H54 (cell line): Measurements from ENCODE around the gene PAH.

Source experiments
- DNase-seq: peaks from one replicate; pipeline ENCODE4 v3.0.0; 2011; ENCODE audit warnings: low spot score, mixed read lengths; ENCODE audit not compliant: insufficient read length
- FAIRE-seq: peaks from 3 replicates; lab custom pipeline; 2011; peaks lifted over from hg19 to GRCh38; lab: Jason Lieb, UNC
- POLR2A ChIP-seq: IDR thresholded peaks from 2 replicates; pipeline ENCODE4 v1.6.1; 2011; ENCODE audit warnings: low read depth, mild to moderate bottlenecking, low read length

PAH gene

DNA sequence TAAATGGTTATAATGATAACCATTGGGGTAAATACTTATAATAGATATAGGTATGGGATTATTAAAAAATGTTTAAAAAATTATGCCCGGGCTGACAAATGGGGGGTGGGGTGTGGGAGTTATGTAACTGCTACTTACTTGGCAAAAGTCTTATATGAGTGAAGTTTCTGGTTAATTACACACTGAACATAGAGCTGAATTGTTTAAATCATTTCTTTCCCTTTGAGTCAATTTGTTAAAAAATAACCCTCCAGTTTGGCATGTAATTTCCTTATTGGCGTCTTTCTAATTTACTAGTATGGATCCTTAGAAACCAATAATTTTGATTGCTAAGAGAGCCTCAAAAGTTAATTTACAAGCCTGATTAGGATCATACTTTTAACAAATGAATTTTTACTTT, 16.7 kb downstream of the PAH start:
- no peak for TF ChIP-seq POLR2A
- DNase-seq = no peak
- FAIRE-seq = no peak

- TF ChIP-seq POLR2A = no peak
- DNase-seq (no peak), FAIRE-seq (no peak)
These were observed 21.0 kb downstream of the PAH start for GRCh38 chr12:102896067-102896466.

GRCh38 chr12:102891756-102892155, 25.3 kb downstream of the PAH start:
- no peak for FAIRE-seq
- no peak for DNase-seq
- no peak for TF ChIP-seq POLR2A

DNA sequence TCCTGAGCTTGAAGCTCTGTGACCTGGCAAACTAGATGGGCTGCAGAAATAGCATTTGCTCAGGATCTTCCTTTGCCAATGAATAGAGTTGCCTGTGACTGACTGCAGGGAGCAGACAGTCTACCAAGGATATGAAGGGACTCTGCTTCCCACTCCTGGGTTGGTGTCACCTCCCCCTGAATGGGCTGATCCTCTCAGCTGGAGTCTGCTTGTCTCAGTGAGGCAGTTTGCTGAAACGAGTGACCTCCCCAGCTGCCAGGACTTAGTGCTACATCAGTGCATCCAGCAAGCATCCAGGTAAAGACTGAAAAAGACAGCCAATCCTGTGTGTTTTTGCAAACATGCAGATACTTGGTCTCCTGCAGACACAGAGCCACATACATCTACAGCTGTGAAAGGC, 28.5 kb downstream of the PAH start:
- no peak for FAIRE-seq
- DNase-seq = no peak
- no peak for TF ChIP-seq POLR2A

- FAIRE-seq (no peak), DNase-seq (no peak)
- TF ChIP-seq POLR2A = no peak
These were observed 31.8 kb downstream of the PAH start for GRCh38 chr12:102885043-102885932.

DNA sequence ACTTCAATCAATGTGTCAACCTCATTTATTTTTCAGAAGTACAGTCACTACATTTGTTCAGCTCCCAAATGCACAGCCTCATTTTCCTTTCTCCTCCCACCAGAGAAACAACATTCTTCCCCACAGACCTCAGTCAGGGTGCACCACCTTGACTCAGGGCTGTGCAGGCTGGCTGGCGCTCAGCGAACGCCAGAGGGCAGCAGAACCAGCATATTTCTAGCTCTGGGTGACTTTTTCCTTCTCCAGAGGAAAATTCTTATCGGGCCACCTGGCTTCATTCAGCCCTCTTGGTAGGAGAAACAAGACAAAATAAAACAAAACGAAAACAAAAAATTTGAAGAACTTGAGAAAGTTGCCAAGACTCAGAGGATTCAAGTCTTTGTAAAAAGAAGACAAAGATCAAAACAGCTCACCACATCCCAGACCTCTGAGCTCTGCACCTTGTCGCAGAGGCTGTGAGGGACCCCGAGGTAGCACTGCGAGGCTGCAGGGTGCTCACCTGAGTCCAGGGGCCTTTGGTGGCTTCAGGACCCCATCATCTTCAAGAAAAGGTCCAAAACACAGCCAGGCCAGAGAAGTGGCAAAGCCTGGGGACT, 33.7 kb downstream of the PAH start:
- peak; percentile 21 for DNase-seq
- no peak for FAIRE-seq
- no peak for TF ChIP-seq POLR2A

GRCh38 chr12:102880783-102881182, 36.3 kb downstream of the PAH start:
- no peak for TF ChIP-seq POLR2A
- FAIRE-seq (no peak), DNase-seq (no peak)

- FAIRE-seq = peak; percentile 27
- TF ChIP-seq POLR2A = no peak
- DNase-seq = peak; percentile 30
These were observed 37.8 kb downstream of the PAH start for GRCh38 chr12:102879144-102879763.

DNA sequence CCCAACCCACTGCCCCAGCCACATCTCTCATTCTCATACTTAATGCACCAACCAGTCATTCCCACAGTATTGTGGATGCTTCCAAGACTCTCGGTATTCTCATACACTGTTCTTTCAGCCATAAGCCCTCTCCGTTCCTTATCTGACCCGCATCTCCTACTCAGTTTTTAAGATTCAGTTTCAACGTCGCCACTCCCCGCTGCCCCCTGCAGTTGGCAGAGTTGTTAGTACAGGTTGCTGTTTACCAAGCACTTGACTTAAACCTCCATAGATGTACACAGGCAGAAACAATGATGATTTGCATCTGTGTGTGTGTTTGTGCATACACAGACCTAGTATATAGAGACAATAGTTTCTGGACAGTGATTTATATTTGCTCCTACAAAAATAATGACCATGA, 40.2 kb downstream of the PAH start:
- no peak for TF ChIP-seq POLR2A
- FAIRE-seq (no peak), DNase-seq (no peak)

- DNase-seq (no peak), FAIRE-seq (no peak)
- TF ChIP-seq POLR2A = no peak
These were observed 42.2 kb downstream of the PAH start for GRCh38 chr12:102874819-102875218.

DNA sequence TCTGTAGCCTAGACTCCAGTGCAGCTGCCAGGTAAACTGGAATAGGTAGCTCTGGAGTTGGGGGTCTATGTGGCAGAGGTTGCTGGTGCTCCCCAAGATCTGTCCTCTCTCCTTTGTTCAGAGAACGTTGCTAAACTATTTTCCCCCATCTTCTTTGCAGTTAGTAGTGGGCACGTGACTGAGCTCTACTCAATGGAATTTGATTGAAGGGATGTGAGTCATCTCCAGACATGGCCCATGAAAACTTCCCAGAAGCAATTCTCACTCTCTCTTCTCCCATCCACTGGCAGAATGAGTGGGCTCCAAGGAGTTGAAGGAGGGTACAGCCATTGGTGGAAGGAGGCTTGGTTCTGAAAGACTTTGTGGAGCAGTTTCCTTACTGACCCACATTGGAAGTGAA, 44.0 kb downstream of the PAH start:
- TF ChIP-seq POLR2A = no peak
- FAIRE-seq = no peak
- DNase-seq = no peak

- no peak for TF ChIP-seq POLR2A
- FAIRE-seq (no peak), DNase-seq (no peak)
These were observed 46.0 kb downstream of the PAH start for GRCh38 chr12:102871014-102871413.

- no peak for TF ChIP-seq POLR2A
- no peak for DNase-seq
- FAIRE-seq = no peak
These were observed 47.5 kb downstream of the PAH start for GRCh38 chr12:102869571-102869970.

DNA sequence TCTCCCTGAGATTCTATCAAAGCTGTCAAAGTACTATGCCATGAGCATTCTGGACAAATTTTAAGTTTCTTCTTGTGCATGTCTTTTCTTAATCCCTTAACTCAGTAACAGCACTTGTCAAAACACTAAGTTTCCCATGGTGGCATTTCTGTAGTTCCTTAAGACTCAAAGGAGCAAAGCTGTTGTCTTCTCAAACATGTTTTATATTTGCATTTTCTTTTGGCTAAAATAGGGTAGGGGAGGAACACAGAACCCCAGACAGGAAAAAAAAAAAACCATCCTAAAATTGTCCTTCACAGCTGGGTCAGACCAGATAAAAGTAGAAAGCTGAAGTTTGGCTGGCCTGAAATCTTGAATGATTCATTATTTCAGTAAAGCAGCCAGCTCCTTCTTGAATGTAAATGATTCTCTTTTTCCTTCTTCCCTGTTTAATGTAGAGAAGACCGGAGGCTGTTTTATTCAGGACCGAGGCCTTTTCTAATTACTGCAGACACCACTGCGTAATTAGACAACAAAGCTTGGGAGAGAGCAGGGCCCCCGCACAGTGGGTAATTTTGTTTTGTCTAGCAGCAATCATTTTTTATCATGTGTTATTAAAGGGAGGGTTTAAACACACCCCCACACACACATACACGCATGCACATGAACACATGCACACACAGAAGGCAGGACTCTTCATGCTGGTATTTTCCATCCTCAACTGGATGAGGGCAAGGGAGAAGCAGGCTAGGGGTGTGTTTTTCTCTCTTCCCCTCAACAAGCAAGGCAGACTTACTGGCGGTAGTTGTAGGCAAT, 51.0 kb downstream of the PAH start:
- DNase-seq = no peak
- FAIRE-seq = no peak
- no peak for TF ChIP-seq POLR2A

GRCh38 chr12:102862486-102862885, 54.6 kb downstream of the PAH start:
- DNase-seq (no peak), FAIRE-seq (no peak)
- no peak for TF ChIP-seq POLR2A
